ENCODE data around the gene KCNIP1.

GRCh38 chr5:170517411-170517810 lies 13.6 kb downstream of the KCNIP1 start:
- TF ChIP-seq CTCF (IDR thresholded peaks at IDR 0.05; ENCODE audit: control extremely low read depth in 1 of 3, insufficient read depth in 1 of 3, low read depth in 1 of 3, low read length in 3 of 3) (no peak), HDAC6 (IDR thresholded peaks at IDR 0.05; ENCODE audit: low read depth, low read length) (no peak), JUND (IDR thresholded peaks at IDR 0.05; ENCODE audit: low read length) (no peak)

Data from H1 (cell line).